GM03348 (cell line): ENCODE measurements around the gene MAP2K2.
A peak's percentile ranks its signal among the peaks of the same experiment; 100 is the strongest.

ENCODE experiments used
- DNase-seq: peaks from one replicate; pipeline ENCODE4 v3.0.0; 2012; ENCODE audit warnings: low spot score

Gene MAP2K2

DNA sequence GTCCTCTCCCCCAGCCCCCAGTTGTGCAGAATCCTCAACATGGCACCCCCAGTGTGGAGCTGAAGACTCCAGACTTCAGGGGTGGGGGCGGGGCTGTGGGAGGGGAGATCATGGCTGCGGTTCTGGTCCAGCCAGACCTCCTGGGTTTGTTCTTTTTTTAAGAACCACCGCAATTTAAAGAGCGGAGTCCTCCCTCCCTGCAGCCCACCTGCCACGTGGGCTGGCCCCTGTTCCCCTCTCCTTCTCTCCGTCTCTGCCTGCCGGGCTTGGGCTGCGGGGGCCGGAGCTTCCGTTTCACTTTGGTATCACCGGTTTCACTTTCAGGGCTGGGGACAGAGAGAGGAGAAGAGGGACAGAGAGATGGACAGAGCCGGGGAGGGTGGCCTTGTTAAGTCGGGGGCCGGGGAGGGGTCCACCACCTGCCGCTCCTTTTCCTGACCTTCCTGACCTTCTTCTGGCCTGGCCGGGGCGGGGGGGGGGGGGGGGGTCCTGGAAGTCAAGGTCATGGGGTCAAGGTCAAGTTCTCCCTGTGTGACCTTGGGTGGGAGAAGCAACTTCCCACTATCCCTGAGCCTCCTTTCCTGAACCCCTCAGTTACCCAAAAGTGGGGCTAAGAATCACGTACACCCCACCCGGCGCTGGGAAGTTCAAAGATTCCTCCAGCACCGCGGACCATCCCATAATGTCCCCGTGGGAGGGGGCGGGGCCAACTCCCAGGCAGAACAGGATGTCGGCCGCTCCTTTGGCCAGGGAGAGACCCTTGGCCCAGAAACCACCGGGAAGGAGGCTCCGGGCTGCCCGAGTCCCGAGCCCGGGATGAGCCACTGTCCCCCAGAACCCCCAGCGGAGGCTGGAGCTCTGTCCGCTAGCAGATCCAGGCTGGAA lies 45.9 kb downstream of the MAP2K2 start:
- peak; percentile 80 for DNase-seq

DNA sequence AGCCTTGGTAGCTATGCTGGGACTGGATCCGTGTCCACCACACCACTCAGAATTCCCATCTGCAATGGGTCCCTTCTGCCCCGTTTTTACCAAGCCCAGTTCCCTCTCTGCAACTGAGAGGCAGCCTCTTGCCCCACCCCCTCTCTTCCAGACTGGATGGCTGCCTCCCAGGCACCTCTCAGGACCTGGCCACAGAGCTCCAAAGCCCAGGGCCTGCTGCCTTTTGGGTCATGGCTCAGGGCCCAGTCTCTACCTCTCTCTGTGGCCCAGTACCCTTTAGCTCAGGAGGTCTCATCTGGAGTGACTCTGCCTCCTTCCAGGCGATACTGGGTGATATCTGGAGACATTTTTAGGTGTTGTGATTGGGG lies 46.9 kb downstream of the MAP2K2 start:
- no peak for DNase-seq

DNA sequence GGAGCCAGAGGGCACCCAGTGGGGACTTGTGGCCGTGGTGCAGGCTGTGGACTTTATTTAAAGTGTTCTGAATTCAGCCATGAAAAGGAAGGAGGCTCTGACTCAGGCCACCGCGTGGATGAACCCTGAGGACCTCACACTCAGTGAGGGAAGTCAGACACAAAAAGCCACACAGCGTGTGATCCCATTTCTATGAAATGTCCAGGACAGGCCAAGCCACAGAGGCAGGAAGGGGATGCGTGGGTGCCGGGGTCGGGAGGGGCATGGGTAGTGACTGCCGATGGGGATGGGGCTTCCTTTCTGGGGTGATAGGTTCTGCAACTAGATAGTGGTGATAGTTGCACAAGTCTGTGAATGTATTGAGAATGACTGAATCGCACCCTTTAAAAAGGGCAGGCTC lies 48.5 kb downstream of the MAP2K2 start:
- DNase-seq = no peak

DNA sequence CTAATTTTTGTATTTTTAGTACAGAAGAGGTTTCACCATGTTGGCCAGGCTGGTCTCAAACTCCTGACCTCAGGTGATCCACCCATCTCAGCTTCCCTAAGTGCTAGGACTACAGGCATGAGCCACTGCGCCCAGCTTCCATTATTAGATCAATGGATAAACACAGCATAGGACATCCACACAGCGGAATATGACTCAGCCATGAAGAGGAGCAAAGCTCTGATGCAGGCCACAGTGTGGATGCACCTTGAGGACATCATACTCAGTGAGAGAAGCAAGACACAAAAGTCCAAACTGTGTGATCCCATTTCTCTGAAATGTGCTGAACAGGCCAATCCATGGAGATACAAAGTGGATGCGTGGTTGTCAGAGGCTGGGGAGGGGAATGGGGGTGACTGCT lies 52.3 kb downstream of the MAP2K2 start:
- DNase-seq = no peak

DNA sequence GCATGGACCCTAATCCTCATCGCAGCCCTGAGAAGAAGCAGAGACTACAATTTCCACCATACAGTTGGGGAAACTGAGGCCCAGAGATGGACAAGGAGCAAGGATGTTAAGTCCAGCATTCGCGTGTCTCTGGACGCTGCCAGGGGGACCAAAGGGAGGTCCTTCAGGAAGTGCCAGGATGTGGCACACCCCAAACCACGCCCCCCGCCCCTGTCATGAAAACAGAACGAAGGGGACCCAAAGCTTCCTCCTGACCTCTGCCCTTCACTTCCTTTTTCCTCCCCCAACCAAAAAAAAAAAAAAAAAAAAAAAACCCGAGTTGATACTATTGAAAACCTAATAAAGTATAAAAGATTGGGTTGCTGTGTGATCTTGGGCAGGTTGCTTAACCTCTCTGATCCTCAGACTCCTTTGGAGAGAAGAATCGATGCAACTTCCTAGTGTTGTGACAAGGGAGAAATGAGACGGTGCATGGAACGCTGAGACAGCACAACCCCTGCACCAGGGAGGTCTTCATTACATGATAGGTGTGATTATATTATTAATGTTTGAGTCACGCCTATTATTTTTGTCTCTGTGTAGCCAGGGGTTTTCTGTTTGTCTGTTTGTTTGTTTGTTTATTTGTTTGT lies 54.5 kb downstream of the MAP2K2 start:
- no peak for DNase-seq

DNA sequence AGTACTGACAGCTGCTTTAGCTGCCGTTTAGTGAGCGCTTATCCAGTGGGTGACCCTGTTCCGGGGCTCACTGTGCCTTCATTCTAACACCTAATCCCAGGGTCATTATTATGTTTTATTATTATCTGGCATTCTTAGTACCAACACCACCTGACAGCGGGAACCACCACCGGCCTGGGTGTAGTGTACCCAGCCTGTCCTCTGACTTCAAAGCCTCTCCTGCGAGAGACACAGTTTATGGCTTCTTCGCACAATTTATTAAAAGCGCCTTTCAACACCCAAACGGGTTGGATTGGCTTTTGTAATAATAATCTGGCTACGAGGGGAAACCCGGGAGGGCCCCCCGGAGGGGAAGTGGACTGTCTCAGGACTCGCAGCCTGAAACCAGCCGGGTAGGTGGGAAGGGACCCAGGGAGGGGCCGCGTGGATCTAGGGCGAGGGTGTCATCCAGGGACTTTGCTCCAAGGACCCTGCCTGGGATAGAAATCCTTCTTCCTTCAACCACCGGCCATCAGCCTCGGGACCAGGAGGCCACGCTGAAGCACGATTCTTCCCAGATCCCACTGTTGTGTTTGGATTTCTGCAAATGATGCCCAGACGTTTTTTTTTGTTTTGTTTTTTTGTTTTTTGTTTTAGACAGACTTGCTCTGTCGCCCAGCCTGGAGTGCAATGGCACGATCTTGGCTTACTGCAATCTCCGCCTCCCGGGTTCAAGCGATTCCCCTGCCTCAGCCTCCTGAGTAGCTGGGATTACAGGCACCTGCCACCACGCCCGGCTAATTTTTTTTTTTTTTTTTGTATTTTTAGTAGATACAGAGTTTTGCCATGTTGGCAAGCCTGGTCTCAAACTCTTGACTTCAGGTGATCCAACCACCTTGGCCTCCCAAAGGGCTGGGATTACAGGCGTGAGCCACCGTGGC lies 55.6 kb downstream of the MAP2K2 start:
- no peak for DNase-seq

DNA sequence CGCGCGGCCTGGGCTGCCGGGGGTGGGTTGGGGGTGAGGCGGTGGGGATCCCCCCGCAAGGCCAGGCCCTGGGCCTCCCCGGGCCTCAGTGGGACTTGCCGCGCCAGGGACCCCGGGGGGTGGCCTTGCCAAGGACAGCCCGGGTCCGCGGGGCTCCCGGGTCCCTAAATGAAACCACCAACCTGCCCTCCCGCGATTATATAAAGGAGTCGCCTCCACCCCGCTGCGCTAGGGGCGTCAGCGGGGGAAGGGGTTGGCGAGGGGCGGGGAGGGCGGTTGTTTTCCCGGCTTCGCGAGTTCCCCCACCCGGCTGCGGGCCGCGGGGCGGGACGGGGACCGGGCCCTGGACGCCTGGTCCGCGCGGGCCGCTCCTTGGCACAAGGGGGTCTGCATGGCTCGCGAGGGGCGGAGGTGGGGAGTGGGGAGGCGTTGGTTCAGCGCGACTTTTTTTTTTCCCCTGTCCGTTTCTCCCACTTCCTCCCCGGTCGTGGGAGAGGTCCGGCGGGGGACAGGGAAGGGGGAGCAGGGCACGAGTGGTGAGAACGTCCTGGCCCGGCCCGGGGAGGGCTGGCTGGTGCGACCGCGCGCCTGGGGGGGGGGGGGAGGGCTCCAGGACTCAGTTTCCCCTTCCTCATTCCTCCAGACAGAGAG lies 56.4 kb downstream of the MAP2K2 start:
- DNase-seq = peak; percentile 63

DNA sequence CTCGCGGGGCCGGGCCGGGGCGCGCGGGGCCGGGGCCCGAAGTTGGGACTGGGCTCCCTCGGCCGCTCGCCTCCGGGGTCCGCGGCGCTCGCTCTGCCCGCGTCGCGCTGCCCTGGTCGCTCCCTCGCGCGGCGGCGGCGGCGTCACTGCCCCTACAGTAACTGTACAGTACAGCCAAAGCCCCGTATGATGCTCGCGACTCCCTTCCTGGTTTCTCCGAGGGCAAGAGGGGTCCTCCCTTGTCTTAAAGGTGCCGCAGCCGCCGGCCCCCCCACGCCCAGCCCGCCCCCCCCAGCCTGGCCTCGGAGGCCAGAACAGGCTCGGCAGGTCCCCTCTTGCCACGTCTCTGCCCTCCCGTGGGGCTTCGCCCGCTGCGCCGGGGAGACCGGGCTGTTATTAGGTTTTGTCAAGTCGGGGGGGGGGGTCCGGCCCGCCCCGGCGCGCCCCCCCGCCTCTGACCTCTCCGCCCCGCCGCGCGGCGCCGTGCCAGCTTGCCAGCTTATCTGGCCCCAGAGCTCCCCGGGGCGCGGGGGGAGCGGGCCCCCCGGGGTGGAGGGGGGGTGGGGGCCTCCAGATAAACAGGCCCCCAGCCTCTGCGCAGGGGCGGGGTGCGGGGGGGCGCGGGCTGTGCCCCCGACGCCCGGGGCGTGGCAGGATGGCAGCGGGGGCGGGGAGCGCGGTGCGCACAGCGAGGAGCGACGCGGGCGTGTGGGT lies 57.1 kb downstream of the MAP2K2 start, which contains the start of gene ZBTB7A:
ZBTB7A (minus strand) TSS at position 218 of the 714 bp plus-strand sequence. CDS start 11,667 bp downstream, outside the sequence.
- DNase-seq = peak; percentile 85

DNA sequence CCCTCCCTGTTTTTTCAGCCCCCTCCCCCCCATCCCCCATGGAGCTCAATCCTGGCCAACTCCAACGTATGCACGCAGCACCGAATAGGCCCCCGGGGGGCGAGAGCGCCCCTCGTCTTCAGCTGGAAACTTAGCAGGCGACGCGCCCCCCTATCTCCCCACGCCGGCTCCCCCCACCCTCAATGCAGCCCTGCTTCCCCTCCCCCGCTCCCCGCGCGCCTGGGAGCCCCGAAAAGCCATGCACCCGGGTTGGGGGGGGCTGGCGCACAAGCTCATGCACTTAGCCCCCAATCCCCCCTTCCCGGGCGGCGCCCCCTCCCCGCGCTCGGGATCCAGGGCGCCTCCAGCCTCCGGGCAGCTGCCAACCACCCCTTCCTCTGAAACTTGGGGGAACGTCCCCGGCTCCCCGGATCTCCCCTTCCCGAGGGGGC lies 57.7 kb downstream of the MAP2K2 start:
- DNase-seq = no peak

DNA sequence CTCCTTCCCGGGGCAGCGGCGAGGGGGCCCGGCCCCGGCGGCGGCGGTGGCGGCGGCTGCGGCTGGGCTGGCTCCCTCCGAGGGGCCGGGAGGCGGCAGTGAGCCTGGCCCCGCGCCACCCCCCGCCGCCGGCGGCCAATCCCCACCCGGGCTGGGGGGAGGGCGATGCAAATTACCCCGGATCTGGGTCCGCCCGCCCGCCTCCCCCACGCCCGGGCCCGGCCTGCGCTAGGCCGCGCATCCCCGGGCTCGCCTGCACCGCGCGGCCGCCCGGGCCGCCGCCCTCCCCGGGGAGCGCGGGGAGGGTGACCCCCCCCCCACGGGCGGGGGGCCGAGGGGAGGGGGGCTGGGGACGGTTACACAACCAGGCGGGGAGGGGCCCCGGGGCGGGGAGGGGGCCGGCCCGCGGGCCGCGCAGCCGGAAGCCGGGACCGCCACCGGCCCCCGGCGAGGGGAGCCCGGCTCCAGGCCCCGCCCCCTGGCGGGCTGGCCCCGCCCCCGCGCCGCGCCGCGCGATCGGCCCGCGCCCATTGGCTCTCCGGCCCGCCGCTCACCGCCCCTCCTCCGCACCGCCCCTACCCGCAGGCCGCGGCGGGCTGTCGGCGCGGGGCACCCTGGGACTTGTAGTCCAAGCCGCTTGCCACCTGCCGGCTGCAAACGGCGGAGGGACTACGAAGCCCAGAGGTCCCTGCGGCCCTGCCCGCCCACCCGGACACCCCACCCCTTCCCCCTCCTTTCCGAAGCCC lies 58.3 kb downstream of the MAP2K2 start:
- peak; percentile 100 for DNase-seq

DNA sequence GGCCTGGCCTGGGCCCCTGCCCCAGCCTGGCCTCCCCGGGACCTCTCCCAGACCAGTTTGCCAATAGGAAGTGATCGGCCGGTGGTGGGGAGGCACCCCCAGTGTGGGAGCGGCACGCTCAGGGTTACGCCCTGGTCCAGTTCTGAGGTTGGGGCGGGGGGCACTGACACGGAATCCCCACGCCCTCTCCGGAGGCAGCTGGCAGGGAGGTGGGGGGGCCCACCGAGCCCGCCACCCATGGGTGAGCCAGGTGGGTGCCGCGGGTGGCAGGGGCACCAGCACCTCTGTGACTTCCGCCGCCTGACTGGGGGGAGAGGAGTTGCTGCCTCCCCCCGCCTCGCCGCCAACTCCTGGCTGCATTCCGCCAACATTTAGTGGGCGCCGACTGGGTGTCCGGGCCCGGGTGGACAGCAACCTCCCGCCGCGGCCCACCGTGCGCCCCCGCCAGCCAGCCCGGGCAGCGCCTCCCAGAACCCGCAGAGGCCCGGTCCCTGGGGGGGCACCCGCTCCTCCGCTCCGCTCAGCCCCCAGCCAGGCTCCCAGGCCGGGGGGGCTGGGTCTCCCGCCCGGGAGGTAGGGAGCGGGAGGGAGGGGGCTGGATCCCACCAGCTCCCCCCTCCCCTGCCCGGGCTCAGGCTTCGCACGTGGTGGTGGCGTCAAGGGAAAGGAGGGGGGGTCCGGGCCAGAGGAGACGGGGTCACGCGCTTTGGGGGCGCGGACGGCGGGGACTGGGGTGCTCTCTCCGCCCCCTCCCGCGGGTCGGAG lies 59.2 kb downstream of the MAP2K2 start:
- peak; percentile 64 for DNase-seq

DNA sequence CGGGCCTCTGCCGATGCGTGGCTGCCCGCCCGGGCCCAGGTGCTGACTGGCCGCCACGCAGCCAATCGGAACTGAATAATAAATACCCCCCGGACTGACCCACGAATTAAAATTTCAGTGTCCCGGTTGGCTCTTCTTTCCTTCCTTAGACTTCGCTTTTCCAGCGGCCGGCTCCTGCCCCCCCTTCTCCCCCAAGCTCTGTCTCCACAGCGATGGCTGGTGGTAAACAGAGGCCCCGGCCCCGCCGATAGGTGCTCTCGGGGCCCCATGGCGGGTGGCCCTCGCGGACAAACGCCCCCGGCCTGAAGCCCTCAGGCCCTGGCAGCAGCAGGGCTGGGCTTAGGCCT lies 59.8 kb downstream of the MAP2K2 start:
- DNase-seq = no peak

DNA sequence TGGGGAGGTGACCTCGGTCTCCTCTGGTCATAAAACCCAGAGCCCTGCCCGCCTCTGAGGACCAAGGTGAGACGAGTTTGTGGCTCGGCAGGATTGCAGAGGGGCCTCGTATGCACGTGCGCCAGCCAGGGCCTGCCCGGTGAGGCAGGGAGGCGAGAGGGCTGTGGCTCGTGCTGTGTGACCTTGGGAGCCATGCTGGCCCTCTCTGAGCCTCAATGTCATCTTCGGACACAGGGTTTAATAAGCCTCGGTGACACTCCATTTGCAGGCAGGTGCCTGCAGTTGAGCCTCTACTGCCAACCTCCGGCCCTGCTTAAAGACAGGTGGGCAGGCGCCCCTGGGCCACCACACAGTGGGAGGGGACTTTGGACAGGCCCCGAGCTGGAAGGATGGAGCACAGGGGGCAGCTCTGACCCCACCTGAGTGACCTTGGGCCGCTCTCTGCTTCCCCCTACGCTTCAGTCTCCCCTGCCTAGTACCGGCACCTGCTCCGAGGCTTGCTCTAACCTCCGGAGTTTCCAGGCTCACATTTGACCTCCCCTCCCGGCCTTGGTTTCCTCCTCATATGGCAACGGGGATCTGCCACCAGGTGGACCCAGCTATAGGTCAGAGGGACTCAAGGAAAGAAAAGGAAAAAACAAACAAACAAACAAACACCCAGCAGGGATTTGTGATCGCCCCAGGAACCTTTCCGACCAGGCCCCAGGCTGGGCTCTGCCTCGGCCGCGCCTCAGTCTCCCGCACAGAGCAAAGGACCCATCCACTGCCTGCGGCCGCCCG lies 60.4 kb downstream of the MAP2K2 start:
- DNase-seq = no peak

DNA sequence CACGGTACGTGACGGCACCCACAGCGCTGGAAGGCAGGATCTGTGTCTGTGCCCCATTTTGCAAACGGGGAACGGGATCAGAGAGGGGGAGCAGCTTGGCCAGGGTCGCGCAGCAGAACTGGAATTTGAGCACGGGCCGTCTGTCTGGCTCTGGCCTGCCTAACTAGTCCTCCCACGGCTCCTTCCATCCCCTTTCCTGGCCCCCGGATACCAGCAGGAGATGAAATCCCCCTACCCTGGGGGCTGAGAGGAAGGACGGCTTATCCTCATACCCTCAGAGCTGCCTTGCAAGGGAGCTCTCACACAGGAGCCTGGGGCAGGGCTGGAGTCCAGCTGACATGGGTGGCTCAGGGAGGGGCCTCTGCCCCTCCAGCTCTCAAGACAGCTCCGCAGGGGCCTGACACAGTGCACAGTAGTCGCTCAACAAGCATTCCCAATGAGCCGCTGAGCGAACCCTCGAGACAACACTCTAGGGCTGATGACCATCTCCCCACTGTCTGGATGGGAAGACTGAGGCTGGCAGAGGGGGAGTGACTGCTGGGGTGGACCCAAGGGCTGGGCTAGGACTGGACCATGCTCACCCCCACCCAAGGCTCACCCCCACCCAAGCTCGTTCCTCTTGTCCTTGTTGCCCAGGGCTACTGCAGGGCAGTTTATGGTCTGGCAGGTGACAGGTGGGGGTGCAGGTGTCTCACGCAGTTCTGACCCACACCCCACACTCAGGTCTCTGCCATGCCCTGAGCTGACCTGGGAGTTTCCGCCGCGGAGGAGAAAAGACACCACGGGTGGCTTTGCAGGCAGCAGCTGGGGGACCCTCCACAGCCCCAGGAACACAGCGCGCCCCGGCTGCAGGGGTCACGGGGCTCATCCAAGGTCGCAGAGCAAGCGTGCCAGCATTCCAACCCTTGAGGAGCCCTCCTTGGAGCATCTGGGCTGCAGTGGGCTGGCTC lies 61.2 kb downstream of the MAP2K2 start:
- no peak for DNase-seq

DNA sequence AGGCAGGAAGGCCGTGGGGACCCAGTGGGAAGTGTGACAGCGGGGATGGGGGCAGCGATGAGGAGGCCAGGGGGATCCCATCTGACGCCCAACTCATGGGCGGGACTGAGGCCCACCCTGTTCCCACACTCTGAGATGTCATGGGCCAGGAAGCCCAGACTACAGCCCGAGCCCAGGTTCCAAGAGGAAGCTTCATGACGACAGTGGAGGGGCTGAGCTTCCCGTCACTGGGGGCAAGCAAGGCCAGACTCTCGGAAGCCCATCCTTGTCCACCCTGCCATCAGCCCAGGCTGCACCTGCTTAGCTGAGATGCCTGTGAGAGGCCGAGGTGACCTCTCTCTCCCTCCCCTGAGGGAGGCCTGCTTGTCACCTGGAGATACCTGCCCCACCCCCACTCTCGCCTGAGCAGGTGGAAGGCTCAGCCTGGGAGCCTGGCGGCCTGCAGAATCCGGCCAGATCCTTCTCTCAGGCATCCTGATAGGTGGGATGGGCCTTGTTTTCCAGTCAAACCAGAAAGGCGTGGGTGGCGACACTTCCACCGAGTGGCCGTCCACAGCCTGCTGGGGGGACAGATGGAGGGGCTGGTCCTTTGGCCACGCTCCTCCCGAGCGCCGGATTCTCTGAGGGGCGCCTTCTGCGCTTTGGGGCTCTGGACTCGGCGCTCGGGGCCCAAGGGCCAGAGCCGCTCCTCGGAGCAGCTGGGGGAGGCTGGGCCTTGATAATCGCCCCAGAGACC lies 62.1 kb downstream of the MAP2K2 start:
- DNase-seq = no peak

DNA sequence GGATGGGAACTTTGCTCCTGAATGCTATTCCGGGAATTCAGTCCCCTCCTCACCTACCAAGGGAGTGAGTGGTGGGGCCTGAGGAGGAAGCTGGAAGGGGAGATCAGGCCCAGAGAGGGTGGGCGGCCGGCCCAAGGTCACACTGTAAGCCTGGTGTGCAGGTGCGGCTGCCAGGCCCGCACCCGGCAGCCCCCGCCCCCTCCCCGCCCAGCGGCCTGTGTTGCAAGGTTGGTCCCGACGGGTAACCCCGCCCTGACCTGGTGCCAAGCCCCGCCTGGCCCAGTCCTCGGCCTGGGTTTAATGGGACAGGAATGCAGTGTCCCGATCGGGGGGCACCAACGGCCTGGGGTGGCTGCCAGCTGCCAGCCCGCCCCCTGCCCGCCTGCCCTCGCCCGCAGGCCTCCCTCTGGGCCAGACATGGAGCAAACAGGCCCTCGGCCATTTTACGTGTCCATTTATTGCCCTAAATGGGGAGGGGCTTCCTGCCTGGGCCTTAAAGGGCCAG lies 62.7 kb downstream of the MAP2K2 start:
- peak; percentile 78 for DNase-seq

DNA sequence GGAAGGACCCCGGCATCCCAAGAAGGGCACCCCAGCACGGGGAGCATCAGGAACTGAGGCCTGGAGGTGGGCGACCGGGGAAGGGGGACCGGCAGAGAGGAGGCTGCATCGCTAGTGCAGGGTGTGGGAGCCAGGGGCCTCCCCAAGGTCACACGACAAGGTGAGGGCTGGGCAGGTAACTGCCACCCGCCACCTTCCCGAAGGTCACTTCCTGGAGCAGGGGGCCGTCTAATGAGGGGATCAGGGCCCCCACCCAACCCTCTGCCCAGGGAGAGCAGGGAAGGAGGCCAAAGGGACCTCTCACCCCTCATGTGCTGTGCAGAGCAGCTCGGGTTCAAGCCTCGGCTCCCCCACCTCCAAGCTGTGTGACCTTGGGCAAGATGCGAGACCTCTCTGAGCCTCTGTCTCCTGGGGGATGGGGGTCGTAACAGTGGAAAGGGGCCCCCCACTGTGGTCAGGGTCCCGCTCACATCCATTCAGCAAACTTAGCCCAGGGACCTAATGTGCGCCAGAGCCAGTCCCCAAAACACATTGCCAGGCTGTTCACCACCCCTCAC lies 63.2 kb downstream of the MAP2K2 start:
- DNase-seq = no peak
